HG02623 (cell line): ENCODE results near the gene LKAAEAR1.

Source experiments
- ATAC-seq: cut with Tn5 transposase; IDR thresholded peaks from one replicate; pipeline ENCODE4 v1.9.1; 2021; ENCODE audit warnings: moderate library complexity; ENCODE audit not compliant: unreplicated experiment

The LKAAEAR1 gene

GRCh38 chr20:64111841-64112641 lies 27.8 kb upstream of the LKAAEAR1 start:
- no peak for ATAC-seq

GRCh38 chr20:64110411-64111068 lies 26.3 kb upstream of the LKAAEAR1 start:
- no peak for ATAC-seq

GRCh38 chr20:64109831-64110391 lies 25.7 kb upstream of the LKAAEAR1 start:
- ATAC-seq, result no peak

- ATAC-seq, result no peak
These were observed 24.8 kb upstream of the LKAAEAR1 start for GRCh38 chr20:64108731-64109681.

- no peak for ATAC-seq
These were observed 23.7 kb upstream of the LKAAEAR1 start for GRCh38 chr20:64107736-64108457.

- ATAC-seq, result no peak
These were observed 23.0 kb upstream of the LKAAEAR1 start, which contains the start of gene NPBWR2 for GRCh38 chr20:64106981-64107735. Gene NPBWR2, minus strand, starts transcription at chr20:64107565. Its CDS starts 734 bp downstream, at chr20:64106831.

GRCh38 chr20:64106435-64106961 lies 22.3 kb upstream of the LKAAEAR1 start:
- no peak for ATAC-seq

- no peak for ATAC-seq
These were observed 21.7 kb upstream of the LKAAEAR1 start for GRCh38 chr20:64105846-64106434.

GRCh38 chr20:64104667-64105451 lies 20.7 kb upstream of the LKAAEAR1 start:
- ATAC-seq, result no peak

GRCh38 chr20:64103871-64104666 lies 19.9 kb upstream of the LKAAEAR1 start:
- no peak for ATAC-seq

GRCh38 chr20:64102647-64103354 lies 18.6 kb upstream of the LKAAEAR1 start:
- no peak for ATAC-seq

GRCh38 chr20:64101731-64102621 lies 17.8 kb upstream of the LKAAEAR1 start:
- no peak for ATAC-seq

GRCh38 chr20:64100946-64101688 lies 16.9 kb upstream of the LKAAEAR1 start:
- ATAC-seq, result no peak

- no peak for ATAC-seq
These were observed 16.3 kb upstream of the LKAAEAR1 start for GRCh38 chr20:64100566-64100888.
